ENCODE measurements around the gene N4BP3.
A peak's percentile ranks its signal among the peaks of the same experiment; 100 is the strongest.
"Not testable (repeated sequence)": the region's sequence is repeated elsewhere in the genome, so short reads cannot be mapped to it uniquely, and the experiment has no call there.

The N4BP3 gene

GRCh38 chr5:178121391-178122276, 8.3 kb downstream of the N4BP3 start:
- Mint-ChIP-seq H3K9me3 (no peaks in the 10 kb centered on the region), H3K27me3 (no peaks in the 10 kb centered on the region), H3K36me3 (peaks cover 4% of the 10 kb centered on the region), H3K4me1 (peaks cover 24% of the 10 kb centered on the region), H3K4me3 (peak overlapping the region; percentile 74), H3K27ac (peak overlapping the region; percentile 38)
- ATAC-seq (ENCODE audit: low read depth) (no peak), DNase-seq (ENCODE audit: low spot score in 2 of 2) (no peak)

DNA sequence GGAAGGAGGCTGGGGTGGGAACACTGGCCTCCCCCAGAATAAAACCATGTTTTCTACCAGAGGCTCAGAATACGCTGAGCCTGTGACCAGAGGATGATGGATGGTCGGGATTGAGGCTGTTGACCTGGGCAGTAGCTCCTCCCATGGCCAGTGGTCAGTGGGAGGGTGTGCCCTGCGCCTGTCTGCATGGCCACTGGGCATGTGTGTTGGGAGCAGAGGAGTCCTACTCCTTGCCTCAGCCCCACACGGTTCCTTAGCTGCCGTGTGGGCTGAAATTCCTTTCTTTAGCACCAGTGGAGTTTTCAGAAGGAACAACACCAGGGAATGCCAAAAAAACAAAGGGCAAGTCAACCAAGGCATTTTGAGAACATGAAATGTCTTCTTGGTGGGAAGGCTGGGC, 9.0 kb downstream of the N4BP3 start:
- ATAC-seq (ENCODE audit: low read depth) (no peak), DNase-seq (ENCODE audit: low spot score in 2 of 2) (no peak)
- H3K9me3 Mint-ChIP-seq: no peaks in the 10 kb centered on the region
- no peaks in the 10 kb centered on the region for H3K27me3 Mint-ChIP-seq
- no peak overlapping the region for H3K4me3 Mint-ChIP-seq
- H3K27ac Mint-ChIP-seq: no peak overlapping the region
- peaks cover 4% of the 10 kb centered on the region for H3K36me3 Mint-ChIP-seq
- H3K4me1 Mint-ChIP-seq: peaks cover 20% of the 10 kb centered on the region

DNA sequence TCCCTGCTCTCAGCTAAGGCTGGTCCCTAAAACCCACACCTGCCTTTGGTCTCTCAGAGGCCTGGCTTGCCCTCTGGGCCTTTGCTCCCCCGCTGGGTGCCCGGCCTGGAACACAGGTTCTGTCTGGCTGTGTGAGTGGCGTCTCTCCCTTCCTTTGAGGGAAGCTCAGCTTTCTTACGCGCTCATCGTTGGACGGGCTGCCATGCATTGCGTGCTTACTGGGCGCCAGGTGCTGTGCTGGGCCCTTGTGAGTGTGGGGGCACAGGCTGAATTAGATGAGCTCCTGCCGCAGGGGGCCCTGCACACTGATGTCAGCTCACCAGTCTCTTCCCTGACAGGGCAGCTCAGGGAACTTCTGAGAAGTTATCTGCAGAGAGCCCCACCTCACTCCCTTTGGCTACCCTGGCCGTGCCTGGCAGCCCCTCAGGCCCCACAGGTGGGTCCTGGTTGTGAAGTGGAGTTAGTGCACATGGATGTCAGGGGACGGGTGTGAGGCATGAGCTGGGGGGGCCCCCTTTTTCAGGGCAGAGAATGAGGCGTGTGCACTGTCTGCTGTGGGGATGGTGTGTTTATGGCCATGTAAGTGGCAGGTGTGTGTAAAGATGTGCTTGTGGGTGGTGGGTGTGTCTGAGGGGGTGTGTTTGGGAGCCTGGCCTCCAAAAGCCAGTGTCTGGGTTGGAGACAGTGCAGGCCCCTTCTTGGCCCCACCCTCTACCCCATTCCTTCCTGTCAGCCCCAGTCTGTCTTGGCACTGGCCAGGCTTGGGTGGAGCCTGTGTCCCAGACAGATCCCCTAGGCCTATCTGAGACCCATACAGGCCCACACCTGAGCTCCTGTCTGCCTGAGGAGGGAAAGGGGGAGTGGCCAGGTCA, 10.0 kb downstream of the N4BP3 start:
- Mint-ChIP-seq H3K4me3 (no peak overlapping the region), H3K9me3 (no peaks in the 10 kb centered on the region), H3K36me3 (peaks cover 4% of the 10 kb centered on the region), H3K27me3 (no peaks in the 10 kb centered on the region), H3K4me1 (peaks cover 18% of the 10 kb centered on the region), H3K27ac (no peak overlapping the region)
- DNase-seq (ENCODE audit: low spot score in 2 of 2): no peak
- no peak for ATAC-seq (ENCODE audit: low read depth)

GRCh38 chr5:178123966-178124925, 10.9 kb downstream of the N4BP3 start:
- H3K4me3 Mint-ChIP-seq: no peak overlapping the region
- H3K4me1 Mint-ChIP-seq: peaks cover 12% of the 10 kb centered on the region
- H3K27ac Mint-ChIP-seq: peak overlapping the region; percentile 78
- no peak for DNase-seq (ENCODE audit: low spot score in 2 of 2)
- H3K36me3 Mint-ChIP-seq: peaks cover 4% of the 10 kb centered on the region
- ATAC-seq (ENCODE audit: low read depth): no peak
- no peaks in the 10 kb centered on the region for H3K9me3 Mint-ChIP-seq
- no peaks in the 10 kb centered on the region for H3K27me3 Mint-ChIP-seq

DNA sequence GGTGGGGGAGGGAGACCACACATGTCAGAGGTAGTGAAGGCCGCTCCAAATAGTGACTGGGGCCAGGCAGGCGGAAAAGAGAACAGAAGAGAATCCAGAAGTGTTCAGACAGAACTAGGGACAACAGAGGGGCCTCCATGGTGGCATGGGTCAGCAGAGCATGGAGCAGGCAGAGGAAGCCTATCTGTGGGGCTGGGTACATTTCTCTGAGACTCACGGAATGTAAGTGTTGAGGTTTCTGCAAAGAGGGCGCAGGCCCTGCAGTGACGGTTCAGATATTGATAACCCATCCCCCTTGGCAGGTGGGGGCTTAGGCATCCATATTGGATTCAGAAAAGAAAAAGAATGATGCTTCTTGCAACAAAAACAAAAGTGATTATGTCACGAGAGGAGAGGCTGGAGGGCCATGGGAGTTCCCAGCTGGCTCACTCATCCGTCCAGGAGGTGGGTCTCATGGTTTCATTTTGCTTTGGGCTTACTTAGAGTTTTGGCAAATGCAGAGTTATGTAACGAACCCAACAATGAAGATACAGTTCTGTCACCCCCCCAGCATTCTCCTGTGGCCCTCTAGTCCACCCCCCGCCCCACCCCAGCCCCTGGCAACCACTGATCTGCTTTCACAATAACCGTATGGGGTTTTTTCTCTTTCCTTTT, 12.0 kb downstream of the N4BP3 start:
- peak overlapping the region; percentile 14 for H3K27ac Mint-ChIP-seq
- H3K27me3 Mint-ChIP-seq: no peaks in the 10 kb centered on the region
- ATAC-seq (ENCODE audit: low read depth) (no peak), DNase-seq (ENCODE audit: low spot score in 2 of 2) (no peak)
- no peaks in the 10 kb centered on the region for H3K9me3 Mint-ChIP-seq
- peaks cover 11% of the 10 kb centered on the region for H3K4me1 Mint-ChIP-seq
- H3K36me3 Mint-ChIP-seq: peaks cover 4% of the 10 kb centered on the region
- no peak overlapping the region for H3K4me3 Mint-ChIP-seq

- H3K27ac Mint-ChIP-seq: no peak overlapping the region
- no peak for ATAC-seq (ENCODE audit: low read depth)
- no peaks in the 10 kb centered on the region for H3K9me3 Mint-ChIP-seq
- DNase-seq (ENCODE audit: low spot score in 2 of 2): no peak
- peaks cover 5% of the 10 kb centered on the region for H3K4me1 Mint-ChIP-seq
- no peaks in the 10 kb centered on the region for H3K27me3 Mint-ChIP-seq
- H3K36me3 Mint-ChIP-seq: peaks cover 3% of the 10 kb centered on the region
- H3K4me3 Mint-ChIP-seq: no peak overlapping the region
Observed at GRCh38 chr5:178126556-178126955, 13.2 kb downstream of the N4BP3 start.

- not testable (repeated sequence) for ATAC-seq (ENCODE audit: low read depth); H3K27me3 Mint-ChIP-seq; H3K36me3 Mint-ChIP-seq; H3K27ac Mint-ChIP-seq; DNase-seq (ENCODE audit: low spot score in 2 of 2); H3K9me3 Mint-ChIP-seq; H3K4me3 Mint-ChIP-seq; H3K4me1 Mint-ChIP-seq
Observed at GRCh38 chr5:178127300-178128009, 14.1 kb downstream of the N4BP3 start.

DNA sequence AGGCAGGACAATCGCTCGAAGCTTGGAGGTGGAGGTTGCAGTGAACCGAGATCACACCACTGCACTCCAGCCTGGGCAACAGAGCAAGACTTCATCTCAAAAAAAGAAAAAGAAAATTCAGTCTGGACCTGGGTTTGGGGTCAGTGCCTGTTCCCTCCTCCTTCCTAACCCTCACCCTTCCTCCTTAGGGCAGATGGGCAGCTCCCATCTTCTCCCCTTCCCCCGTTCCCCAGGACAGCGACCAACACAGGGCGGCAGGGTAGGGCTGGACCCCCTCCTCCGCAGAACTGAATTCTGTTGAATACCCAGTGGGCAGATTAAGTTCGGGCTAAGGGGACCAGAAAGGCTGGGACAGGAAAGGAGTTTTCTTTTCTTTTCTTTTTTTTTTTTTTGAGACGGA, 16.0 kb downstream of the N4BP3 start:
- Mint-ChIP-seq H3K36me3 (peaks cover 8% of the 10 kb centered on the region), H3K4me3 (no peak overlapping the region), H3K9me3 (no peaks in the 10 kb centered on the region), H3K27me3 (no peaks in the 10 kb centered on the region), H3K4me1 (peaks cover 9% of the 10 kb centered on the region), H3K27ac (no peak overlapping the region)
- ATAC-seq (ENCODE audit: low read depth) (no peak), DNase-seq (ENCODE audit: low spot score in 2 of 2) (no peak)

GRCh38 chr5:178130234-178130575, 16.9 kb downstream of the N4BP3 start:
- not testable (repeated sequence) for H3K27me3 Mint-ChIP-seq; H3K27ac Mint-ChIP-seq; ATAC-seq (ENCODE audit: low read depth); H3K9me3 Mint-ChIP-seq; DNase-seq (ENCODE audit: low spot score in 2 of 2); H3K4me1 Mint-ChIP-seq
- peaks cover 10% of the 10 kb centered on the region for H3K36me3 Mint-ChIP-seq
- H3K4me3 Mint-ChIP-seq: peak overlapping the region; percentile 73

- H3K4me1 Mint-ChIP-seq: peaks cover 10% of the 10 kb centered on the region
- DNase-seq (ENCODE audit: low spot score in 2 of 2): peak; percentile 79 to 80
- H3K9me3 Mint-ChIP-seq: no peaks in the 10 kb centered on the region
- H3K4me3 Mint-ChIP-seq: peak within 1 kb of the TSS; percentile 84
- peaks cover 13% of the 10 kb centered on the region for H3K36me3 Mint-ChIP-seq
- peak within 1 kb of the TSS; percentile 58 for H3K27ac Mint-ChIP-seq
- ATAC-seq (ENCODE audit: low read depth): peak; percentile 94
- H3K27me3 Mint-ChIP-seq: no peaks in the 10 kb centered on the region
Observed at GRCh38 chr5:178130576-178131445, 17.5 kb downstream of the N4BP3 start, which contains the start of gene RMND5B. Gene RMND5B (plus strand): TSS chr5:178131014. CDS start chr5:178138120, 7,106 bp downstream.

DNA sequence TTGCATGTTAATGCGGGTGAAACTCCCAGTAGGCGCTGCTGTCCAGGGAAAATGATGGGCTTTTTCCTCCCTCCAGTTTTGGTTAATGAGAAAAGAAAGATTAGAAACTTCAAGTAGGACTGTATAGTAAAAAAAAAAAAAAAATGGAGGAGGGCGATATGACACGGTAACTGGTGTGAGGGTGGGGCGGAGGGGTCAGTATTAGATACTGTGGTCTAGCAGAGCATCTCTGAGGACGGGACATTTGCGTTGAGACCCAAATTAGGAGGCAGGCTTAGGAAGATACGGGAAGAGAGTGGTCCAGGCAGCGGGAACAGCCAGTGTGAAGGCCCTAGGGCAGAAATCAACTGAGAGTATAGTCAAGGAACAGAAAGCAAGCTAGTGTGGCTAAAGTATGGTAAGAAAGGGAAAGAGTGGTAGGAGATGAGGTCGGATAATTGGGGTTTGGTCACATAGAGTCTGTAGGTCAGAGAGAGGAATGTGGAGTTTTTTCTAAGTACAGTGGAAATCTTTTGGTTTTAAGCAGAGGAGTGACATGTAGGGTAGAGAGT, 18.2 kb downstream of the N4BP3 start:
- H3K27me3 Mint-ChIP-seq: no peaks in the 10 kb centered on the region
- DNase-seq (ENCODE audit: low spot score in 2 of 2) (no peak), ATAC-seq (ENCODE audit: low read depth) (no peak)
- no peaks in the 10 kb centered on the region for H3K9me3 Mint-ChIP-seq
- H3K4me1 Mint-ChIP-seq: peaks cover 10% of the 10 kb centered on the region
- H3K4me3 Mint-ChIP-seq: peak overlapping the region; percentile 84
- H3K36me3 Mint-ChIP-seq: peaks cover 13% of the 10 kb centered on the region
- H3K27ac Mint-ChIP-seq: peak overlapping the region; percentile 58

- Mint-ChIP-seq H3K27me3 (no peaks in the 10 kb centered on the region), H3K4me1 (peaks cover 10% of the 10 kb centered on the region), H3K9me3 (no peaks in the 10 kb centered on the region), H3K36me3 (peaks cover 18% of the 10 kb centered on the region), H3K4me3 (no peak overlapping the region), H3K27ac (no peak overlapping the region)
- ATAC-seq (ENCODE audit: low read depth) (no peak), DNase-seq (ENCODE audit: low spot score in 2 of 2) (no peak)
Observed at GRCh38 chr5:178136990-178137389, 23.7 kb downstream of the N4BP3 start.

Measured in memory B cell (primary cell).